ENCODE measurements around the gene PADI2.
"Not testable (repeated sequence)": the region's sequence is repeated elsewhere in the genome, so short reads cannot be mapped to it uniquely, and the experiment has no call there.

PADI2 gene

GRCh38 chr1:17067465-17068240, 51.6 kb downstream of the PADI2 start:
- in situ Hi-C loops (cut with MboI; ENCODE audit: low sequenced_read_pairs, unreplicated experiment), result no loop called here
- DNase-seq (ENCODE audit: low spot score), result no peak
- TF ChIP-seq CTCF (IDR thresholded peaks at IDR 0.05; ENCODE audit: borderline replicate concordance, control extremely low read depth, extremely low read depth, insufficient read depth, missing control alignments), result no peak

- in situ Hi-C loops (cut with MboI; ENCODE audit: low sequenced_read_pairs, unreplicated experiment), result no loop called here
- no peak for TF ChIP-seq CTCF (IDR thresholded peaks at IDR 0.05; ENCODE audit: borderline replicate concordance, control extremely low read depth, extremely low read depth, insufficient read depth, missing control alignments)
- no peak for DNase-seq (ENCODE audit: low spot score)
Observed at GRCh38 chr1:17067069-17067426, 52.2 kb downstream of the PADI2 start.

GRCh38 chr1:17066361-17067068, 52.7 kb downstream of the PADI2 start:
- TF ChIP-seq CTCF (IDR thresholded peaks at IDR 0.05; ENCODE audit: borderline replicate concordance, control extremely low read depth, extremely low read depth, insufficient read depth, missing control alignments), result no peak
- no peak for DNase-seq (ENCODE audit: low spot score)
- in situ Hi-C loops (cut with MboI; ENCODE audit: low sequenced_read_pairs, unreplicated experiment), result no loop called here

GRCh38 chr1:17065666-17066065, 53.6 kb downstream of the PADI2 start:
- no peak for DNase-seq (ENCODE audit: low spot score)
- in situ Hi-C loops (cut with MboI; ENCODE audit: low sequenced_read_pairs, unreplicated experiment), result no loop called here
- TF ChIP-seq CTCF (IDR thresholded peaks at IDR 0.05; ENCODE audit: borderline replicate concordance, control extremely low read depth, extremely low read depth, insufficient read depth, missing control alignments), result no peak

- in situ Hi-C loops (cut with MboI; ENCODE audit: low sequenced_read_pairs, unreplicated experiment); DNase-seq (ENCODE audit: low spot score): not testable (repeated sequence)
Observed at GRCh38 chr1:17062751-17063150, 56.5 kb downstream of the PADI2 start.

GRCh38 chr1:17061892-17062291, 57.4 kb downstream of the PADI2 start:
- in situ Hi-C loops (cut with MboI; ENCODE audit: low sequenced_read_pairs, unreplicated experiment), result no loop called here
- no peak for TF ChIP-seq CTCF (IDR thresholded peaks at IDR 0.05; ENCODE audit: borderline replicate concordance, control extremely low read depth, extremely low read depth, insufficient read depth, missing control alignments)
- no peak for DNase-seq (ENCODE audit: low spot score)

GRCh38 chr1:17061486-17061885, 57.8 kb downstream of the PADI2 start:
- DNase-seq (ENCODE audit: low spot score), result no peak
- TF ChIP-seq CTCF (IDR thresholded peaks at IDR 0.05; ENCODE audit: borderline replicate concordance, control extremely low read depth, extremely low read depth, insufficient read depth, missing control alignments), result no peak
- in situ Hi-C loops (cut with MboI; ENCODE audit: low sequenced_read_pairs, unreplicated experiment), result no loop called here

Measured in GM13976 (cell line).